SK-N-MC (cell line): Measurements from ENCODE around the gene AGBL1.

Experiments
- EZH2 ChIP-seq: fragments of 200-600 bp; sonication (generic); IDR thresholded peaks from one replicate; pipeline ENCODE4 v1.6.1; 2017; ENCODE audit warnings: antibody characterized with exemption
- POLR2AphosphoS5 ChIP-seq: IDR thresholded peaks from 2 replicates; pipeline ENCODE4 v1.6.1; 2012; ENCODE audit warnings: mild to moderate bottlenecking, low read depth, low read length, borderline replicate concordance

DNA sequence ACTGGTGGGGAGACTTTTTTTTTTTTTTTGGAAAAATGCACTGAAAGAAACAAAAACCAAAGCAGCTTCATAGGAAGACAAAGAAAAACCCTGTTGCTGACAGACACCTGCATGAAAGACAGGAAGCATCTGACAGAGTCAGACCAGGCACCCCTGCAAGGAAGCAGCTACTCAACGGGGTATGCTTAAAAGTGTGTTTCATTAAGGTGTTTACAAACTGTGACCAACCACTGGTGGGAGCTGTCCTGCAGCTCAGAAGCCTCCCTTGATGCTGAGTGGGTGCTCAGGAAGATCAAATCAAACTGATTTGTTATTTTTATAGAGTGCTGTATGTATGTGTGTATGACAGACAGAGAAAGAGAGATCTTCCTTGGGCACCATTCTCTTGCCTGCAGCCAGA lies 34.7 kb upstream of the AGBL1 start:
- no peak for TF ChIP-seq POLR2AphosphoS5
- no peak for TF ChIP-seq EZH2
